ENCODE results near the gene CEP192. TPM values are rescaled to one million over a fixed set of nuclear protein-coding genes. Genes with fewer than 3 reads are reported as not detected.

CEP192 gene
- total RNA-seq, 4 donors from 2014 or later, result 16.9 to 28.6 (median 20.0) TPM

DNA sequence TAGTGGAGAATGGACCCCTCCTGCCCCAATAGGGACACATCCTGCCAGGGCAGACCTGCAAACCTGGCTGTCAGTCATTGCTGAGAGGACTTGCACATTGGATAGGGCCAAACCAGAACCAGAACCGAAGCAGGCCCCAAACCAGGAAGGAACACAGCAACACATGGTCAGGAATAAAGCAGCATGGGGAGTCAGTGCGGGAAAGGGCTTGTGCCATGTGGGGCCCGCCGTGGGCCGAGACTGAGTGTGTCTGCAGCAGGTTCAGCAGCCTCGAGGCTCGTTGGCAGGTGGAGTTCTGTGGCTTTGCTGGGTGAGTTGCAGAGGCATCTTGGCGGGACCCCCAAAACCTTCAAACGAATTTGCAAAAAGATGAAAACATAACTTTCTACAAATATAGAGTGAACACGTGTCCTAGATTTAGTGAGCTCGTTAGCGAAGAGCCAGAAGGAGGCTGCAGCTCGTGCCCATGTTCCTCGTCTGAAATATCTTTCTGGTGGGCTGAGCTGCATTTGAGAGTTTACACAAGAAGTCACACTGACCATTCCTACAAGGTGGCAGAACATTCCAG lies 182.5 kb downstream of the CEP192 start:
- Histone ChIP-seq H3K27me3 (no peaks in the 10 kb centered on the region), H3K27ac (no peak overlapping the region), H3K4me3 (no peak overlapping the region), H3K9me3 (no peaks in the 10 kb centered on the region), H3K36me3 (no peaks in the 10 kb centered on the region), H3K4me1 (no peaks in the 10 kb centered on the region)
- WGBS, 2 donors (ENCODE audit: low coverage in 1 of 2), result 89 to 95% methylated on average over 4 to 6 of the region's 14 CpGs
- TF ChIP-seq, protein P1, sequence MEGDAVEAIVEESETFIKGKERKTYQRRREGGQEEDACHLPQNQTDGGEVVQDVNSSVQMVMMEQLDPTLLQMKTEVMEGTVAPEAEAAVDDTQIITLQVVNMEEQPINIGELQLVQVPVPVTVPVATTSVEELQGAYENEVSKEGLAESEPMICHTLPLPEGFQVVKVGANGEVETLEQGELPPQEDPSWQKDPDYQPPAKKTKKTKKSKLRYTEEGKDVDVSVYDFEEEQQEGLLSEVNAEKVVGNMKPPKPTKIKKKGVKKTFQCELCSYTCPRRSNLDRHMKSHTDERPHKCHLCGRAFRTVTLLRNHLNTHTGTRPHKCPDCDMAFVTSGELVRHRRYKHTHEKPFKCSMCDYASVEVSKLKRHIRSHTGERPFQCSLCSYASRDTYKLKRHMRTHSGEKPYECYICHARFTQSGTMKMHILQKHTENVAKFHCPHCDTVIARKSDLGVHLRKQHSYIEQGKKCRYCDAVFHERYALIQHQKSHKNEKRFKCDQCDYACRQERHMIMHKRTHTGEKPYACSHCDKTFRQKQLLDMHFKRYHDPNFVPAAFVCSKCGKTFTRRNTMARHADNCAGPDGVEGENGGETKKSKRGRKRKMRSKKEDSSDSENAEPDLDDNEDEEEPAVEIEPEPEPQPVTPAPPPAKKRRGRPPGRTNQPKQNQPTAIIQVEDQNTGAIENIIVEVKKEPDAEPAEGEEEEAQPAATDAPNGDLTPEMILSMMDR (IDR thresholded peaks at IDR 0.05), result no peak
- TF ChIP-seq POLR2AphosphoS5 (IDR thresholded peaks at IDR 0.05) (no peak), POLR2A (IDR thresholded peaks at IDR 0.05) (no peak), EP300 (IDR thresholded peaks at IDR 0.05) (no peak)
- ATAC-seq, result no peak

Other genes with a start within 250 kb of the CEP192 start
- gene PTPN2, start 107.1 kb upstream of the CEP192 start, total RNA-seq, result 10 to 100 TPM; 13.0 to 30.6 (median 19.6) TPM
- gene SEH1L, start 43.4 kb upstream of the CEP192 start, total RNA-seq, result 10 to 100 TPM; 27.4 to 36.2 (median 28.3) TPM
- 10 to 100 TPM; 28.1 to 85.9 (median 55.2) TPM for gene LDLRAD4, start 227.4 kb downstream of the CEP192 start, total RNA-seq